SK-N-SH treated with all-trans-retinoic acid at 6 μM for 48 hours (cell line): ENCODE measurements around the gene DHCR24.
"Not testable (repeated sequence)": the region's sequence is repeated elsewhere in the genome, so short reads cannot be mapped to it uniquely, and the experiment has no call there.

ENCODE experiments used
- ATAC-seq: fragments of 200-7000 bp; cut with Tn5 transposase; 3 replicates; pipeline ENCODE4 v1.9.1; 2020; ENCODE audit warnings: mild to moderate bottlenecking, moderate library complexity
- ARNTL ChIP-seq: fragments of 450-650 bp; formaldehyde crosslinking; IDR thresholded peaks from 2 replicates; pipeline ENCODE4 v1.5.0; 2020; ENCODE audit warnings: low read depth, mild to moderate bottlenecking, moderate library complexity, borderline replicate concordance
- BACH2 ChIP-seq: fragments of 250-450 bp; sonication (Bioruptor Pico); IDR thresholded peaks from 2 replicates; pipeline ENCODE4 v1.9.0; 2021; ENCODE audit warnings: mild to moderate bottlenecking, borderline replicate concordance
- CREB5 ChIP-seq: fragments of 250-450 bp; sonication (Bioruptor Pico); IDR thresholded peaks from 2 replicates; pipeline ENCODE4 v1.5.1; 2020; ENCODE audit warnings: low read depth, mild to moderate bottlenecking, moderate library complexity
- CSDC2 ChIP-seq: fragments of 250-450 bp; sonication (Bioruptor Pico); IDR thresholded peaks from 2 replicates; pipeline ENCODE4 v1.5.0; 2020; ENCODE audit warnings: mild to moderate bottlenecking, moderate library complexity
- CSRNP3 ChIP-seq: fragments of 250-450 bp; sonication (Bioruptor Pico); IDR thresholded peaks from 2 replicates; pipeline ENCODE4 v1.5.1; 2021; ENCODE audit warnings: mild to moderate bottlenecking, moderate library complexity
- ESRRG ChIP-seq: fragments of 250-450 bp; sonication (Bioruptor Pico); IDR thresholded peaks from 2 replicates; pipeline ENCODE4 v1.6.1; 2021; ENCODE audit warnings: mild to moderate bottlenecking
- GLIS3 ChIP-seq: fragments of 250-450 bp; sonication (Bioruptor Pico); IDR thresholded peaks from 2 replicates; pipeline ENCODE4 v1.5.0; 2020; ENCODE audit warnings: mild to moderate bottlenecking, moderate library complexity
- OSR1 ChIP-seq: fragments of 250-450 bp; sonication (Bioruptor Pico); IDR thresholded peaks from 2 replicates; pipeline ENCODE4 v1.8.0; 2022; ENCODE audit warnings: moderate library complexity, mild to moderate bottlenecking, inconsistent platforms
- PATZ1 ChIP-seq: fragments of 250-450 bp; sonication (Bioruptor Pico); IDR thresholded peaks from 2 replicates; pipeline ENCODE4 v1.8.0; 2020; ENCODE audit warnings: mild to moderate bottlenecking, moderate library complexity, borderline replicate concordance
- POU6F1 ChIP-seq: fragments of 250-450 bp; sonication (Bioruptor Pico); IDR thresholded peaks from 2 replicates; pipeline ENCODE4 v1.8.0; 2021; ENCODE audit warnings: low read depth, mild to moderate bottlenecking, moderate library complexity, borderline replicate concordance
- PPARA ChIP-seq: fragments of 250-450 bp; sonication (Bioruptor Pico); IDR thresholded peaks from 2 replicates; pipeline ENCODE4 v1.5.0; 2020; ENCODE audit warnings: mild to moderate bottlenecking, borderline replicate concordance
- RARB ChIP-seq: fragments of 250-450 bp; sonication (Bioruptor Pico); IDR thresholded peaks from 2 replicates; pipeline ENCODE4 v1.8.0; 2021; ENCODE audit warnings: mild to moderate bottlenecking, moderate library complexity
- SNAI2 ChIP-seq: fragments of 250-450 bp; sonication (Bioruptor Pico); IDR thresholded peaks from 2 replicates; pipeline ENCODE4 v1.5.0; 2020; ENCODE audit warnings: mild to moderate bottlenecking, moderate library complexity
- TCF4 ChIP-seq: fragments of 250-450 bp; sonication (Bioruptor Pico); IDR thresholded peaks from 2 replicates; pipeline ENCODE4 v1.8.0; 2021; ENCODE audit warnings: mild to moderate bottlenecking, moderate library complexity, borderline replicate concordance
- TOX ChIP-seq: fragments of 250-450 bp; sonication (Bioruptor Pico); IDR thresholded peaks from 2 replicates; pipeline ENCODE4 v1.8.0; 2021; ENCODE audit warnings: mild to moderate bottlenecking, moderate library complexity, borderline replicate concordance
- ZC3H10 ChIP-seq: fragments of 250-450 bp; sonication (Bioruptor Pico); IDR thresholded peaks from 2 replicates; pipeline ENCODE4 v1.5.1; 2021; ENCODE audit warnings: mild to moderate bottlenecking, moderate library complexity
- ZNF70 ChIP-seq: fragments of 450-650 bp; formaldehyde crosslinking; IDR thresholded peaks from 2 replicates; pipeline ENCODE4 v1.5.0; 2020; ENCODE audit warnings: mild to moderate bottlenecking, moderate library complexity
- ZNF8 ChIP-seq: fragments of 450-650 bp; formaldehyde crosslinking; IDR thresholded peaks from 2 replicates; pipeline ENCODE4 v1.5.0; 2020; ENCODE audit warnings: mild to moderate bottlenecking, moderate library complexity

Gene DHCR24

GRCh38 chr1:54922921-54923421, 36.0 kb upstream of the DHCR24 start:
- TF ChIP-seq ZNF8, result no peak
- no peak for TF ChIP-seq TOX
- TF ChIP-seq POU6F1 (CRISPR knock-in tag), result no peak
- TF ChIP-seq BACH2 (CRISPR knock-in tag), result no peak
- TF ChIP-seq ZNF70, result no peak
- ATAC-seq, result peak; percentile 59

GRCh38 chr1:54922040-54922761, 35.2 kb upstream of the DHCR24 start:
- ATAC-seq, result no peak
- TF ChIP-seq BACH2 (CRISPR knock-in tag), result no peak
- no peak for TF ChIP-seq POU6F1 (CRISPR knock-in tag)

GRCh38 chr1:54919367-54920359, 32.7 kb upstream of the DHCR24 start:
- TF ChIP-seq CREB5 (CRISPR knock-in tag) (no peak), RARB (no peak), TOX (no peak), ZNF70 (no peak), PPARA (CRISPR knock-in tag) (no peak), ZC3H10 (no peak), ARNTL (CRISPR knock-in tag) (no peak)
- ATAC-seq, result no peak

GRCh38 chr1:54911076-54911475, 24.1 kb upstream of the DHCR24 start:
- ATAC-seq, result not testable (repeated sequence)

- no peak for ATAC-seq
- no peak for TF ChIP-seq POU6F1 (CRISPR knock-in tag)
- TF ChIP-seq SNAI2 (CRISPR knock-in tag), result no peak
- TF ChIP-seq PPARA (CRISPR knock-in tag), result no peak
- no peak for TF ChIP-seq ZC3H10
- no peak for TF ChIP-seq ZNF70
- no peak for TF ChIP-seq RARB
- no peak for TF ChIP-seq ZNF8
- TF ChIP-seq ESRRG (CRISPR knock-in tag), result no peak
- TF ChIP-seq GLIS3 (CRISPR knock-in tag), result no peak
- TF ChIP-seq PATZ1 (CRISPR knock-in tag), result no peak
- TF ChIP-seq CSDC2, result no peak
- no peak for TF ChIP-seq OSR1 (CRISPR knock-in tag)
- TF ChIP-seq BACH2 (CRISPR knock-in tag), result no peak
- TF ChIP-seq CSRNP3 (CRISPR knock-in tag), result no peak
- no peak for TF ChIP-seq TCF4 (CRISPR knock-in tag)
Observed at GRCh38 chr1:54906586-54906985, 19.6 kb upstream of the DHCR24 start.
